Renal cortical epithelial cell (primary cell): ENCODE data around the gene TRMT112. TPM values are rescaled to one million over a fixed set of nuclear protein-coding genes. Genes with fewer than 3 reads are reported as not detected.

Experiments used
- DNase-seq: peaks from one replicate; pipeline ENCODE4 v3.0.0-alpha.2; 2011; ENCODE audit warnings: low read depth
- total RNA-seq: library from RNA; depleted of rRNA; stranded (reverse); fragments of >200 nt; gene quantifications from 2 replicates; pipeline ENCODE4 v1.2.3, GENCODE V29; 2014

The TRMT112 gene
- total RNA-seq, 1 donor from 2014 or later: 96.8 TPM

DNA sequence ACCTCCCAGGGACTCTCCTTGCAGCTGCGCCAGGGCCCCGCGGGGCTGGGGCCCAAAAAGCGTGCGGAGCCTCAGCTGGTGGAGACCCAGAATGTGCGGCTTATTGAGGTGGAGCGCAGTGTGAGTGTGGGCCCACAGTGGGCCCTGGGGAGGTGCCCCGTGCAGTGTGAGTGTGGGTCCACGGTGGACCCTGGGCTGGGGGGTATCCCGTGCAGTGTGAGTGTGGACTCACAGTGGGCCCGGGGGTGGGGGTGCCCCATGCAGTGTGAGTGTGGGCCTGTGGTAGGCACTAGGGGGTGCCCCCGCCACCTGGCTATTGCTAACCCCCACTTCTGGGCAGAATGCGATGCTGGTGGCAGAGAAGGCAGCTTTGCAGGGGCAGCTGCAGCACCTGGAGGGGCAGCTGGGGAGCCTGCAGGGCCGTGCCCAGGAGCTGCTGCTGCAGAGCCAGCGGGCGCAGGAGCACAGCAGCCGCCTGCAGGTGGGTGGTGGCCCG, 33.8 kb upstream of the TRMT112 start:
- DNase-seq: no peak

- no peak for DNase-seq
Observed at GRCh38 chr11:64349404-64349803, 32.0 kb upstream of the TRMT112 start.

DNA sequence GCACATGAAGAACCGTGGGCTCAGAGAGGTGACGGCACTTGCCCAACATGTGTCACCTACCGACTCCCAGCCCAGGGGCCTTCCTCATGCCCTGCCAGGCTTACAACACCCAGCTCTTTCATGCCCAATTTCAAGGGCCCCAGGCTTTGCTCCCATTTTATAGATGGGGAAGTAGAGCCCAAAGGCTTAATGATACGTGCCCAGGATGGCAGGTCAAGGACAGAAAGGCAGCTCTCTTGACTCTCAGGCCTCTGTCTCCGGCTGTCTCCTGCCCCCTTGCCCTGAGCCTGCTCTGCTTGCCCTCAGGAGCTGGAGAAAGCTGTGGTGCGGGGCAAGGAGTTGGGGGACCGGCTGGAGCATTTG, 31.6 kb upstream of the TRMT112 start:
- no peak for DNase-seq

DNA sequence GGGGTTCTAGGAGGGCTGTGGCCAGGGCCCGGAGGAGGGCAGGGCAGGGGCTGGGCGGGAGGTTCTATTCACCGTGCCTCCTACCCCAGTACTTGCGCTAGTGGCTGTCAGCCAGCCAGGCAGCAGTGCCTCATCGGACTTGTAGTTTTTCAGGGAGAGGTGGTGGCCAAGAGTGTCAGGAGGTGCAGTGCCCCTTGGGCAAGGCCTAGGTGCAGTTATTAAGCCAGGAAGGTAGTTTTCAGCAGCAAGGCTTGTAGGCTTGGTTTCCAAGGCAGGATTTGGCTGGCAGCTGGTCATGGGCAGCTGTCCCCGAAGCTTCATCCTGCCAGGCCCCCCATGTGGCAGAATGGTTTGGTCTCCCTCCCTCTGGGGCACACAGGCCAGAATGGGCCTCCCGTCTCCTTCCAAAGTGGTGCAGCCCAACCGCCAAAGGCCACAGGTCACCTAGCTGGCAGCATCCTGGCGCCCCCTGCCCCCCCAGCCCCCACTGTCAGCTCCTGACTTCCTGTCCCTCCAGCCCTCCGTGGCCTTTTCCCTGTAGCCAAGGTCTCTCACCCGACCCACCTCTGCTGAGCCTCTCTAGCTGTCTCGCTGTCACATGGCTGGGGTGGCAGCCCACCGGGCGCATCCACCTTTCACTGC, 31.1 kb upstream of the TRMT112 start:
- no peak for DNase-seq

- peak; percentile 58 for DNase-seq
Observed at GRCh38 chr11:64347193-64347867, 30.0 kb upstream of the TRMT112 start.

DNA sequence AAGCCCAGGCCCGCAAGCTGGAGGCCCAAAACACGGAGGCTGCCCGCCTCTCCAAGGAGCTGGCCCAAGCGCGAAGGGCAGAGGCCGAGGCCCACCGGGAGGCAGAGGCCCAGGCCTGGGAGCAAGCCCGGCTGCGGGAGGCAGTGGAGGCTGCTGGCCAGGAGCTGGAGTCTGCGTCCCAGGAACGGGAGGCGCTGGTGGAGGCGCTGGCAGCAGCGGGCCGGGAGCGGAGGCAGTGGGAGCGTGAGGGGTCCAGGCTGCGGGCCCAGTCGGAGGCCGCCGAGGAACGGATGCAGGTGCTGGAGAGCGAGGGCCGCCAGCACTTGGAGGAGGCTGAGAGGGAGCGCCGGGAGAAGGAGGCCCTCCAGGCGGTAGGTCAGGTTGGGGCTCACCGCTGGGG, 27.4 kb upstream of the TRMT112 start:
- no peak for DNase-seq

GRCh38 chr11:64343767-64344559, 26.6 kb upstream of the TRMT112 start:
- no peak for DNase-seq

GRCh38 chr11:64342869-64343745, 25.7 kb upstream of the TRMT112 start:
- DNase-seq: no peak

DNA sequence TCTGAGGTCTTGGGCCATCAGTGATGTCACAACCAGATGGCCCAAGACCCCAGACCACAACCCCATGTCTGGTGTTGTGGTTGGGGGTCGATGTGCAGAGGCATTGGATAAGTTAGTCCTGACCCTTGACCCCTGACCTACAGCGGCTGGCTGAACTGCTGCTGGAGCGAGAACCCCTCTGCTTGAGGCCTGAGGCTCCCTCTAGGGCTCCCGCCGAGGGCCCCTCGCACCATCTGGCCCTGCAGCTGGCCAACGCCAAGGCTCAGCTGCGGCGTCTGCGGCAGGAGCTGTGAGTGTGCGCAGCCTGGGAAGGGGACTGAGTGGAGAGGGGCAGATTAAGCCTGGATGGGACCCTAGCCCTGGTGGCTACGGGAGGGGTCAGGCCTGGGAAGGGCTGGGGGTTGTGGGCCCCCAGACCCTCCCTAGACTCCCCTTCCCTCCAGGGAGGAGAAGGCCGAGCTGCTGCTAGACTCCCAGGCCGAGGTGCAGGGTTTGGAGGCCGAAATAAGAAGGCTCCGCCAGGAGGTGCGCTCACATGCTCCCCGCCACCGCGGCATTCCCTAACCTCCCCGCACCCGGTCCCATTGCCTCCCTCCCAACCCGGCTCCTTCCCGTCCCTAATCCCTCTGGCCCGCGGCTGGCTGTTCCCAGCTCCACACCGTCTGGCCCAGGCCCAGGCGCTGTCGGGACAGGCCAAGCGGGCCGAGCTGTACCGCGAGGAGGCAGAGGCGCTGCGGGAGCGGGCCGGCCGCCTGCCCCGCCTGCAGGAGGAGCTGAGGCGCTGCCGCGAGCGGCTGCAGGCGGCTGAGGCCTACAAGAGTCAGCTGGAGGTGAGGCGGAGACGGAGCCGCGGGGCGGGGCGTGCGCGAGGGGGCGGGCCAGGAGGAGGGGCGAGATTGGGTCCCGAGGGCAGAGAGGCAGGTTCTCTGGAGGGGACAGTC, 24.8 kb upstream of the TRMT112 start:
- DNase-seq: peak; percentile 69

DNA sequence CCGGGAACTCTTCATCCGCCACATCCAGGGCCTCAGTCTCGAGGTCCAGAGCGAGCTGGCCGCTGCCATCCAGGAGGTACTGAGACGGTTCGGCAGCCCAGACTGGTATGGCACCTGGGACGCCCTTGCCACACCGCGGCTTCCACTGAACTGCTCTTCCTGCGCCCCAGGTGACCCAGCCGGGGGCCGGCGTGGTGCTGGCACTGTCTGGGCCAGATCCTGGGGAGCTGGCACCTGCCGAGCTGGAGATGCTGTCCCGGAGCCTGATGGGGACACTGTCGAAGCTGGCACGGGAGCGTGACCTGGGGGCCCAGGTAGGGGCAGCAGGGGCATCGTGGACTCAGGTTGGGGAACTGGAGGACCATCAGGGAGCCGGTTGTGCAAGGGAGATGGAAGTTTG, 24.1 kb upstream of the TRMT112 start:
- DNase-seq: no peak

DNA sequence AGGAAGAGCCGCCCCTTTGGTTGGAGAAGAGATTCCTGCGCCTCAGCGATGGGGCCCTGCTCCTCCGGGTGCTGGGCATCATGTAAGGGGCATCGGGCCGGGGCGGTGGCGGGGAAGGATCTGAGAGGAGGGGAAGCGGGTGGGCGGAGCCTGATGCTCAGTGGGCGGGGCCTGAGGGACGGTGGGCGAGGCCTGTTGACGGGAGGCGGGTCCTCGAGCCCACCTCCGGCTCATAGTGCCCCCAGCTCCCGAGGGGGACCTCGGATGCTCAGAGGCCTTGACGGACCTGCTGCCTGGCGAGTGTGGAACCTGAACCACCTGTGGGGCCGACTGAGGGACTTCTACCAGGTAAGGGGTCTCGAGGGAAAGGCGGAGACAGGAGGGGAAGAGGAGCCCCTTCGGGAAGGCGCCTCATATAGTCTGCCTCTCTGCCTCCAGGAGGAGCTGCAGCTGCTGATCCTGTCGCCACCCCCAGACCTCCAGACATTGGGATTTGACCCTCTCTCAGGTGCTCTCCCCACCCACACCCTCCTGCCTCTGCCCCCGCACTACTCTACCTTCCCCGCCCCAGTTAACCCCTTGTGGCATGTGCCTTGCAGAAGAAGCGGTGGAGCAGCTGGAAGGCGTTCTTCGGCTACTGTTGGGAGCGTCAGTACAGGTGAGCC, 23.4 kb upstream of the TRMT112 start:
- DNase-seq: no peak

GRCh38 chr11:64339754-64340408, 22.5 kb upstream of the TRMT112 start, which contains the start of gene CCDC88B:
CCDC88B (plus strand) TSS chr11:64340204; CDS start chr11:64340267, 63 bp downstream.
- DNase-seq: no peak

DNA sequence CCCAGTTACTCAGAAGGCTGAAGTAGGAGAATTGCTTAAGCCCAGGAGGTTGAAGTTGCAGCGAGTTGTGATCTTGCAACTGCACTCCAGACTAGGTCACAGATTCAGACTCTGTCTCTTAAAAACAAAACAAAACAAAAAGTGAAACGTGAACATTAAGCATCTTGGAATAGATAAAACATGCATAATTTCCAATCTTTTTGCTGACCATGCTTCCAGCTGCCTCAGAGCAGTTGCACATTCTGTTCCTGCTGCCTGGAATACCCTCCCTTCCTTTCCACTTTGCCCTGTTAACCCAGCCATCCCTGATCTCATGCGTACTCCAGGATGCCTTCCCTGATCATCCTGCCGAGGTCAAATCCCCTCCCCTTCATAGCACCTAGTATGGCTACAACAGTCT, 21.9 kb upstream of the TRMT112 start:
- DNase-seq: no peak

DNA sequence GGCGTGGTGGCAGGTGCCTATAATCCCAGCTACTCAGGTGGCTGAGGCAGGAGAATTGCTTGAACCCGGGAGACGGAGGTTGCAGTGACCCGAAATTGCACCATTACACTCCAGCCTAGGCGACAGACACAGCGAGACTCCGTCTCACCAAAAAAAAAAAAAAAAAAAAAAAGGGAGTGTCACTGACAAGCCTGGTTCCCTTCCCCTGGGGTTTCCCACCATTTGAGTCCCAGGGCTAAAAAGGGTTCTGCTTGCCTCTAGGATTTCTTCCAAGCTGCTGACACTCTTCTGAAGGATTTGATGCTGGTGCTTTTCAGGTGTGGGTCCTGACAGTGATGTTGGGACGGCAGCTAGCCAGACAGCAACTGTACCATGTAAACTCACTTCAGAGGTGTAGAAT, 21.4 kb upstream of the TRMT112 start:
- no peak for DNase-seq

DNA sequence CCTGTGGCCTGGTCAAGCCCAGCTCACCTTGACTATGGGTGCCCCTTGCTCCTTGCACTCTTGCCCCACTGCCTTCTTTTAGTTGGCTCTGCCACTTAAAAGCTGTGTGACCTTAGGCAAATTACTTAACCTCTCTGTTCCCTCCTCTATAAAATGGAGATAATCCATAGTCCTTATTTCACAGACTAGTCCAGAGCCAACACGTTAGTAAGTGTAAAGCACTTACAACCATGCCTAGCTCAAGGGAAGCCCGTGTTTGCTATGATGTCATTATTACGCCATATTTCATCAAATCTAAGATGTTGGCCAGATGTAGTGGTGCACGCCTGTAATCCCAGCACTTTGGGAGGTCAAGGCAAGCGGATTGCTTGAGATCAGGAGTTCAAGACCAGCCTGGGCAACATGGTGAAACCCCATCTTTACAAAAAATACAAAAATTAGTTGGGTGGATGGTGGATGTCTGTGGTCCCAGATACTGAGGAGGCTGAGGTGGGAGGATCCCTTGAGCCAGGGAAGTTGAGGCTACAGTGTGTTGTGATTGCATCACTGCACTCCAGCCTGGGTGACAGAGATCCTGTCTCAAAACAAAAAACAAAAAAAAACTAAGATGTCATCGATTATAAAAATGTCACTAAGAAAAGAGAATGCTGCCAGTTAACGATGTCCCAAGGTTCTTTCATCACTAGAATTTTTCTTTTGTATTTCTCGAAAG, 20.3 kb upstream of the TRMT112 start:
- DNase-seq: no peak

DNA sequence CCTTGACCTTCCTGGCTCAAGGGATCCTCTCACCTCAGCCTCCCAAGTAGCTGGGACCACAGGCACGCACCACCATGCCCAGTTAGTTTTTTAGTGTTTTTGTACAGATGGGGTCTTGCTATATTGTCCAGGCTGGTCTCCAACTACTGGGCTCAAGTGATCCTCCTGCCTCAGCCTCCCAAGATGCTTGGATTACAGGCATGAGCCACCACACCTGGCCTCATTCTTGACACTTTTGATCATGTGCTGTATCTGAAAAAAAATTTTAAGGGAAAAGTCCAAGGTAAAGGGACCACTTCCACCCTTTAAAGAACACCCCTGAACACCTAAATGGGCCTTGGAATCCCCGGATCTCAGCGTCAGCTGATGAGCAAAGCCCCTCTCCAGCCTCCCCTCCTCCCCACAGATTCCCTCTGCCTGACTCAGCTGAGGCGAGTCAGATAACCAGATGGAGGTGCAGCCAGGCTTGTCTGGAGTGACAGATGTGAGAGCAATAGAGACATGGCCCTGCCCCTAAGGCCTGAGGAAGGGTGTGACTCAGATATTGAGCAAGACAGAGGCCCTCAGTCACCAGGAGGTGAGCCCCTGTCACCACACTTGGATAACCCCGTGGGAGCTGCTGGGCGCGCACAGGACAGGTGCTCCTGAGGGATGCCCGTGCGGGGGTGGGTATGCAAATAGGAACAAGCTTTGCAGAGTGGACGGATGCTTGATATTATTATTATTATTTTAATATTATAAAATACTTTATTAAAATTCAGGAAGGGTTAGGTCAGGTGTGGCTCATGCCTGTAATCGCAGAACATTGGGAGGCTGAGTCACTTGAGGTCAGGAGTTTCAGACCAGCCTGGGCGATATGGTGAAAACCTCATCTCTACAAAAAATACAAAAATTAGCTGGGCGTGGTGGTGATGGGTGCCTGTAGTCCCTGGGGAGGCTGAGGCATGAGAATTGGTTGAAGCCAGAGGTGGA, 17.7 kb upstream of the TRMT112 start:
- DNase-seq: peak; percentile 99

- DNase-seq: no peak
Observed at GRCh38 chr11:64333556-64333955, 16.2 kb upstream of the TRMT112 start.
